ENCODE results near the gene ZNF823. TPM values are rescaled to one million over a fixed set of nuclear protein-coding genes. Genes with fewer than 3 reads are reported as not detected.
"Not testable (repeated sequence)": the region's sequence is repeated elsewhere in the genome, so short reads cannot be mapped to it uniquely, and the experiment has no call there.

The ZNF823 gene
- total RNA-seq, 2 experiments from 2014 or later = 5.7 to 7.0 TPM

- no peak overlapping the region for H2AFZ ChIP-seq (ENCODE audit: low read length)
- H3K4me1 ChIP-seq (ENCODE audit: insufficient read depth, low read length, poor library complexity, severe bottlenecking) = no peaks in the 10 kb centered on the region
- no peaks in the 10 kb centered on the region for H4K20me1 ChIP-seq (ENCODE audit: insufficient read depth, low read length)
- no peak overlapping the region for H3K27ac ChIP-seq (ENCODE audit: low read depth, low read length, poor library complexity, severe bottlenecking)
- DNase-seq (ENCODE audit: low spot score) = no peak
- no peak overlapping the region for H3K4me3 ChIP-seq (ENCODE audit: low read depth, low read length, poor library complexity, severe bottlenecking)
- TF ChIP-seq EZH2phosphoT487 (IDR thresholded peaks at IDR 0.05; ENCODE audit: borderline replicate concordance, low read depth, low read length) = no peak
- TF ChIP-seq CTCF (conservative IDR thresholded peaks at IDR 0.05; ENCODE audit: low read length) = no peak
- no peaks in the 10 kb centered on the region for H3K36me3 ChIP-seq (ENCODE audit: insufficient read depth, low read length)
- no peaks in the 10 kb centered on the region for H3K9me3 ChIP-seq (ENCODE audit: low read length)
- intact Hi-C loops (cut with micrococcal nuclease; ENCODE audit: unreplicated experiment) = no loop called here
- no TSS peak for BruUV-seq (replicated peaks)
- no peaks in the 10 kb centered on the region for H3K79me2 ChIP-seq (ENCODE audit: insufficient read depth, low read depth, low read length)
- ChIA-PET POLR2A (interaction anchor here (0.6 kb wide), 1 partner anchor 41 kb away, joined by 3 read pairs; no protein-coding TSS in a partner anchor), CTCF (ENCODE audit: unreplicated experiment) (no interaction called here)
- H3K4me2 ChIP-seq (ENCODE audit: low read length) = no peak overlapping the region
- H3K9me2 ChIP-seq (ENCODE audit: insufficient read depth, low read length) = no peaks in the 10 kb centered on the region
Observed at GRCh38 chr19:11684987-11685675, 53.6 kb downstream of the ZNF823 start.

- H3K79me2 ChIP-seq (ENCODE audit: insufficient read depth, low read depth, low read length) = no peaks in the 10 kb centered on the region
- ChIA-PET POLR2A (no interaction called here), CTCF (ENCODE audit: unreplicated experiment) (no interaction called here)
- no peak overlapping the region for H2AFZ ChIP-seq (ENCODE audit: low read length)
- no peaks in the 10 kb centered on the region for H3K9me2 ChIP-seq (ENCODE audit: insufficient read depth, low read length)
- H3K9me3 ChIP-seq (ENCODE audit: low read length) = no peaks in the 10 kb centered on the region
- no peaks in the 10 kb centered on the region for H3K36me3 ChIP-seq (ENCODE audit: insufficient read depth, low read length)
- intact Hi-C loops (cut with micrococcal nuclease; ENCODE audit: unreplicated experiment) = no loop called here
- BruUV-seq (replicated peaks) = no TSS peak
- no peak overlapping the region for H3K27ac ChIP-seq (ENCODE audit: low read depth, low read length, poor library complexity, severe bottlenecking)
- DNase-seq (ENCODE audit: low spot score) = no peak
- H3K4me2 ChIP-seq (ENCODE audit: low read length) = no peak overlapping the region
- H3K4me3 ChIP-seq (ENCODE audit: low read depth, low read length, poor library complexity, severe bottlenecking) = no peak overlapping the region
- no peaks in the 10 kb centered on the region for H3K4me1 ChIP-seq (ENCODE audit: insufficient read depth, low read length, poor library complexity, severe bottlenecking)
- no peaks in the 10 kb centered on the region for H4K20me1 ChIP-seq (ENCODE audit: insufficient read depth, low read length)
- TF ChIP-seq CTCF (conservative IDR thresholded peaks at IDR 0.05; ENCODE audit: low read length) (no peak), EZH2phosphoT487 (IDR thresholded peaks at IDR 0.05; ENCODE audit: borderline replicate concordance, low read depth, low read length) (no peak)
Observed at GRCh38 chr19:11680689-11681302, 58.0 kb downstream of the ZNF823 start.

GRCh38 chr19:11678504-11678903 lies 60.2 kb downstream of the ZNF823 start:
- intact Hi-C loops (cut with micrococcal nuclease; ENCODE audit: unreplicated experiment) = no loop called here
- no peaks in the 10 kb centered on the region for H3K4me1 ChIP-seq (ENCODE audit: insufficient read depth, low read length, poor library complexity, severe bottlenecking)
- no peaks in the 10 kb centered on the region for H3K79me2 ChIP-seq (ENCODE audit: insufficient read depth, low read depth, low read length)
- no TSS peak for BruUV-seq (replicated peaks)
- no peaks in the 10 kb centered on the region for H4K20me1 ChIP-seq (ENCODE audit: insufficient read depth, low read length)
- ChIA-PET CTCF (ENCODE audit: unreplicated experiment) (no interaction called here), POLR2A (no interaction called here)
- H3K27ac ChIP-seq (ENCODE audit: low read depth, low read length, poor library complexity, severe bottlenecking) = no peak overlapping the region
- H3K4me3 ChIP-seq (ENCODE audit: low read depth, low read length, poor library complexity, severe bottlenecking) = no peak overlapping the region
- no peaks in the 10 kb centered on the region for H3K9me3 ChIP-seq (ENCODE audit: low read length)
- DNase-seq (ENCODE audit: low spot score) = no peak
- H3K9me2 ChIP-seq (ENCODE audit: insufficient read depth, low read length) = no peaks in the 10 kb centered on the region
- H3K4me2 ChIP-seq (ENCODE audit: low read length) = no peak overlapping the region
- TF ChIP-seq CTCF (conservative IDR thresholded peaks at IDR 0.05; ENCODE audit: low read length) (no peak), EZH2phosphoT487 (IDR thresholded peaks at IDR 0.05; ENCODE audit: borderline replicate concordance, low read depth, low read length) (no peak)
- H3K36me3 ChIP-seq (ENCODE audit: insufficient read depth, low read length) = no peaks in the 10 kb centered on the region
- H2AFZ ChIP-seq (ENCODE audit: low read length) = no peak overlapping the region

GRCh38 chr19:11676661-11677600 lies 61.8 kb downstream of the ZNF823 start:
- H3K36me3 ChIP-seq (ENCODE audit: insufficient read depth, low read length); H4K20me1 ChIP-seq (ENCODE audit: insufficient read depth, low read length); DNase-seq (ENCODE audit: low spot score); H3K4me2 ChIP-seq (ENCODE audit: low read length); intact Hi-C loops (cut with micrococcal nuclease; ENCODE audit: unreplicated experiment); BruUV-seq (replicated peaks); H3K4me1 ChIP-seq (ENCODE audit: insufficient read depth, low read length, poor library complexity, severe bottlenecking); H3K4me3 ChIP-seq (ENCODE audit: low read depth, low read length, poor library complexity, severe bottlenecking); H3K9me3 ChIP-seq (ENCODE audit: low read length); H3K79me2 ChIP-seq (ENCODE audit: insufficient read depth, low read depth, low read length); CTCF ChIA-PET (ENCODE audit: unreplicated experiment); H3K27ac ChIP-seq (ENCODE audit: low read depth, low read length, poor library complexity, severe bottlenecking); H3K9me2 ChIP-seq (ENCODE audit: insufficient read depth, low read length); H2AFZ ChIP-seq (ENCODE audit: low read length): not testable (repeated sequence)
- POLR2A ChIA-PET = interaction anchor here (0.5 to 0.6 kb wide), 2 partner anchors 59 to 842 kb away, joined by 3 to 4 read pairs; no protein-coding TSS in a partner anchor
